GM23338 (cell line): ENCODE results near the gene UBXN10. TPM values are rescaled to one million over a fixed set of nuclear protein-coding genes. Genes with fewer than 3 reads are reported as not detected.

Experiments
- ATAC-seq: fragments of 200-7000 bp; cut with Tn5 transposase; 3 replicates; pipeline ENCODE4 v1.9.1; 2020
- DNase-seq: peaks from one replicate; pipeline ENCODE4 v3.0.0-alpha.2; 2015; ENCODE audit warnings: low spot score
- H2AFZ ChIP-seq: fragments of 200-600 bp; sonication (generic); 2 replicates; pipeline ENCODE4 v1.8.0; 2016; ENCODE audit warnings: antibody characterized with exemption, mild to moderate bottlenecking, moderate library complexity
- H3F3A ChIP-seq: fragments of 200-600 bp; sonication (generic); replicated peaks from 2 replicates; pipeline ENCODE4 v1.8.0; 2017; ENCODE audit warnings: antibody characterized with exemption, mixed run types, low read depth
- H3K27ac ChIP-seq: fragments of 200-600 bp; sonication (generic); 2 replicates; pipeline ENCODE4 v1.6.1; 2016; ENCODE audit warnings: low read depth
- H3K27me3 ChIP-seq: fragments of 200-600 bp; sonication (generic); 2 replicates; pipeline ENCODE4 v1.8.0; 2016; ENCODE audit warnings: mild to moderate bottlenecking, mixed run types, moderate library complexity; ENCODE audit not compliant: insufficient read depth
- H3K36me3 ChIP-seq: fragments of 200-600 bp; sonication (generic); 2 replicates; pipeline ENCODE4 v1.8.0; 2016; ENCODE audit warnings: mild to moderate bottlenecking; ENCODE audit not compliant: insufficient read depth
- H3K4me1 ChIP-seq: fragments of 200-600 bp; sonication (generic); 2 replicates; pipeline ENCODE4 v1.8.0; 2016; ENCODE audit warnings: mild to moderate bottlenecking, moderate library complexity; ENCODE audit not compliant: insufficient read depth
- H3K4me2 ChIP-seq: fragments of 200-600 bp; sonication (generic); 2 replicates; pipeline ENCODE4 v1.7.1; 2017; ENCODE audit warnings: mixed run types
- H3K4me3 ChIP-seq: fragments of 200-600 bp; sonication (generic); 2 replicates; pipeline ENCODE4 v1.6.1; 2016; ENCODE audit warnings: mixed run types
- H3K79me2 ChIP-seq: fragments of 200-600 bp; sonication (generic); replicated peaks from 2 replicates; pipeline ENCODE4 v1.8.0; 2017; ENCODE audit warnings: mild to moderate bottlenecking; ENCODE audit not compliant: insufficient read depth
- H3K9me2 ChIP-seq: fragments of 200-600 bp; sonication (generic); 2 replicates; pipeline ENCODE4 v1.8.0; 2017; ENCODE audit not compliant: insufficient read depth
- H4K20me1 ChIP-seq: fragments of 200-600 bp; sonication (generic); replicated peaks from 2 replicates; pipeline ENCODE4 v1.8.0; 2017; ENCODE audit warnings: mild to moderate bottlenecking; ENCODE audit not compliant: insufficient read depth
- H3K27ac Mint-ChIP-seq: 2 replicates; pipeline ENCODE4 v1.8.0; 2020; ENCODE audit warnings: inconsistent platforms, mild to moderate bottlenecking, moderate library complexity, mixed read lengths
- H3K27me3 Mint-ChIP-seq: 3 replicates; pipeline ENCODE4 v1.8.0; 2022; ENCODE audit warnings: low read depth, mild to moderate bottlenecking, moderate library complexity, mixed read lengths, inconsistent platforms; ENCODE audit not compliant: insufficient read depth, poor library complexity
- H3K36me3 Mint-ChIP-seq: 3 replicates; pipeline ENCODE4 v1.8.0; 2021; ENCODE audit warnings: low read depth, mild to moderate bottlenecking, inconsistent platforms, moderate library complexity, mixed read lengths
- H3K4me1 Mint-ChIP-seq: 3 replicates; pipeline ENCODE4 v1.8.0; 2020; ENCODE audit warnings: mild to moderate bottlenecking, inconsistent platforms, mixed read lengths
- H3K4me3 Mint-ChIP-seq: 3 replicates; pipeline ENCODE4 v1.8.0; 2021; ENCODE audit warnings: moderate library complexity, mild to moderate bottlenecking, inconsistent platforms, mixed read lengths
- H3K9me3 Mint-ChIP-seq: 3 replicates; pipeline ENCODE4 v1.8.0; 2020; ENCODE audit warnings: moderate library complexity, mild to moderate bottlenecking, inconsistent platforms, mixed read lengths
- REST ChIP-seq: IDR thresholded peaks from one replicate; pipeline ENCODE4 v1.6.1; 2018; ENCODE audit warnings: antibody characterized with exemption; ENCODE audit not compliant: unreplicated experiment
- ZNF114 ChIP-seq: fragments of 250-450 bp; sonication (Bioruptor Pico); IDR thresholded peaks from 2 replicates; pipeline ENCODE4 v1.5.0; 2020; ENCODE audit warnings: mild to moderate bottlenecking, moderate library complexity
- ZNF462 ChIP-seq: fragments of 250-450 bp; sonication (Bioruptor Pico); IDR thresholded peaks from 2 replicates; pipeline ENCODE4 v1.5.0; 2020; ENCODE audit warnings: mild to moderate bottlenecking, moderate library complexity
- polyA plus RNA-seq: library from polyadenylated mRNA; unstranded; fragments of >200 nt; fragmentation: Nextera tagmentation; extraction: Ambion mirVana; gene quantifications from 2 replicates; pipeline ENCODE4 v1.2.1, GENCODE V29; 2016
- total RNA-seq: library from RNA; depleted of rRNA; stranded (reverse); fragments of >200 nt; shearing (Covaris generic); gene quantifications from 2 replicates; pipeline ENCODE4 v1.2.3, GENCODE V29; 2014

The UBXN10 gene
- total and polyA plus RNA-seq, 2 experiments from 2014 or later = 0.27 to 0.69 TPM

GRCh38 chr1:20138346-20138745 lies 47.5 kb upstream of the UBXN10 start:
- H3K27ac ChIP-seq = no peak overlapping the region
- no peak overlapping the region for H3K4me3 Mint-ChIP-seq
- H3K27me3 Mint-ChIP-seq = peaks cover 3% of the 10 kb centered on the region
- H3K9me3 Mint-ChIP-seq = peaks cover 7% of the 10 kb centered on the region; the same call in 2 of the 3 replicates
- no peaks in the 10 kb centered on the region for H3K4me1 Mint-ChIP-seq
- no peak overlapping the region for H3K4me3 ChIP-seq
- no peaks in the 10 kb centered on the region for H3K79me2 ChIP-seq
- H3K4me2 ChIP-seq = no peak overlapping the region
- DNase-seq (no peak), ATAC-seq (no peak)
- TF ChIP-seq REST = no peak
- TF ChIP-seq ZNF462 = no peak
- TF ChIP-seq ZNF114 = no peak
- no peaks in the 10 kb centered on the region for H4K20me1 ChIP-seq
- H3K36me3 ChIP-seq = no peaks in the 10 kb centered on the region
- H3K27ac Mint-ChIP-seq = no peak overlapping the region
- no peaks in the 10 kb centered on the region for H3K9me2 ChIP-seq
- H3K36me3 Mint-ChIP-seq = peaks cover 4% of the 10 kb centered on the region; the same call in 1 of the 3 replicates
- H3F3A ChIP-seq = no peaks in the 10 kb centered on the region
- no peaks in the 10 kb centered on the region for H3K27me3 ChIP-seq
- H2AFZ ChIP-seq = no peak overlapping the region
- H3K4me1 ChIP-seq = no peaks in the 10 kb centered on the region
